NCI-H187 treated with DMSO at 0.1 percent for 48 hours (cell line): ENCODE measurements around the gene ACADSB.

ENCODE experiments used
- DNase-seq: peaks from one replicate; lab custom pipeline; 2025; lab: John Stamatoyannopoulos, UW

The ACADSB gene

GRCh38 chr10:123042708-123043408, 34.1 kb downstream of the ACADSB start:
- no peak for DNase-seq

DNA sequence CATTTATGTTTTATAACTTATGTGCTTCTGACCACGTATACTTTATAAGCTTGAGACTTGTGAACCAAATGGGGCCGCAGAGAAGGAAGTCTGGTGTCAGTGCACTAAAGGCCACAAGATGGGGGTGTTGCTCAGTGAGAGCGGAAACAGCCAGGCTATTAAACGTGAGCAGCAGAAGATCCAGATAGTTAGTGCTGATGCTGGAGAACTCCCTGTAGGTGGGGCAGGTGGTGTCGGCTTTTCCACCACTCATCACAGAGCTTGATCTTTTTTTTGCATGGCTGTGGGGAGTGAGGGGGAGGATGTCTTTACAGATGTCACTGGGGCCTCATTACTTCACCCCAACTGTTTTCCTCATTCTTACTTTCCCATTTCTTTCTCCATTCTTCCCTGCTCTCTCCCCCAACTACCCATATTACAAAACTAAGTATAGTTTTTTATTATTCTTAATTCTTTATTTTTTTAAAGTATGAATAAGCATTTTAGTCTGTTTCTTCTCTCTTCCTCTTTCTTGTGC, 34.7 kb downstream of the ACADSB start:
- peak; percentile 1 for DNase-seq

GRCh38 chr10:123044391-123044790, 35.6 kb downstream of the ACADSB start:
- DNase-seq, result no peak

- no peak for DNase-seq
Observed at GRCh38 chr10:123045961-123046731, 37.3 kb downstream of the ACADSB start.

- no peak for DNase-seq
Observed at GRCh38 chr10:123057968-123058367, 49.2 kb downstream of the ACADSB start.

- DNase-seq, result no peak
Observed at GRCh38 chr10:123061865-123062264, 53.1 kb downstream of the ACADSB start.

- no peak for DNase-seq
Observed at GRCh38 chr10:123062726-123063125, 53.9 kb downstream of the ACADSB start.

DNA sequence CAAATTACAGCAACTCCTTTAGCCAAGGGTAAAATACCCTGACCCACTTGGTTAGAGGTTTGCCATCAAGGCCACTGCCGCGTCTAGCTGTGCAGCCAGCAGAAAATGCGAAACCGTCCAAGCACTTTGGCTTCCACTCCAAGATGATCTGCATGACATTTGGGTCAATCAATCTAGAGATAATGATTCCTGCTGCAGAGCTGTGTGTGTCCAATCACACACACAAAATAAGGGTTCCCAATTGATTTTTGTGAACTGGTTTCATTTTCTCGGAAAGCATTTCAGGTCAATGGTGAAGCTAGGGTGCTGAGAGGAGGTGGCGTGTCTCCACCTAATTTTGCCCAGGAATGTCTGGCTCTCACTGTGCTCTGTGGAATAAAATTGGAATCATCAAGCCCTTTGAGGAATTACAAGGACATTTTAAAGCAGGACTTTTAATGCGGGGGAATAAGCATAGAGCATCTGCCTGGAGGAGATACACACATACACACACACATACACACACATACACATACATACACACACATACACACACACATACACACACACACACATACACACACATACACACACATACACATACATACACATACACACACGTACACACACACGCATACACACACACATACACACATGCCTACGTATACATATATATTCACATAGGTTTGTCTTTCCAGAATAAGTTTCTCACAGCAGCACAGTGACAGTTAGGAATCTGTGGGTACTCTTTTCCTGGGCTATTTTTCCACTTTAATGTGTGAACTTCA, 59.5 kb downstream of the ACADSB start:
- no peak for DNase-seq

GRCh38 chr10:123069246-123069986, 60.6 kb downstream of the ACADSB start:
- no peak for DNase-seq

DNA sequence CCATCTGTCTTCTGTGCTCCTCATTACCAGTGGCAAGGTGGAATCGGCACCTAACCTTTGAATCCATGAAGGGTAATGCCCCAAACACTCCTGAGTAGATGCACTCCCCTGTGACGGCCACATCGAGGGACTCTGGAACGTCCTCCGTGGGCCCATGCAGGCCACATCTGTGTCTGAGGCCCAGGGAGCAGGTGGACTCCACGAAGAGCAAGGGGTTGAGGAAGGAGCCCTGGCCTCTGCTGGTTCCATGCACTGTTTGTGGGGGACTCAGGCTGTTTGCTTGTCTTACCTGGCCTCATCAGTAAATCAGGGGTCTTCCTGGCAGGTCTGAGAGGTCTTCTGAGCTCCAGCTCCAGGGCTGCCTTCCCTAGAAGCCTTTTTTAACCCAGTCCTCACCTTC, 64.4 kb downstream of the ACADSB start:
- DNase-seq, result no peak

DNA sequence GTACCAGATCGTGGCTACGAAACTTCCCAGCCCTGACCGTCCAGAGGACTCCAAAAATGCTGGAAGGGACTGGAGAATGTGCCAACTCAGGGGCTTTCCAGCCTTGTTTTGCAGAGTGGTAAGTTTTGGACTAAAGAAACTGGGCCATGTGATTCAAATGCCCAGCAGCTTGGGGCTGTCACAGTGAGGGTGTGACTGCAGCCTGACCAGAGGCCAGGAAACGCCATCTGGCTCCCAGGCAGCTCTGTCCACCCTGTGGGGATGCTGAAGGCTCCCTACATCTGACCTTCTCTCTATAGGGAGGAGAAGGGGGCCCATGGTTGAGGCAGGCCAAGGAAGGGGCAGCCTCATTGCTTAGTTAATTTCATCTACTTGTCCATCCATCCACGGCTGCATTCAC, 65.4 kb downstream of the ACADSB start:
- no peak for DNase-seq

DNA sequence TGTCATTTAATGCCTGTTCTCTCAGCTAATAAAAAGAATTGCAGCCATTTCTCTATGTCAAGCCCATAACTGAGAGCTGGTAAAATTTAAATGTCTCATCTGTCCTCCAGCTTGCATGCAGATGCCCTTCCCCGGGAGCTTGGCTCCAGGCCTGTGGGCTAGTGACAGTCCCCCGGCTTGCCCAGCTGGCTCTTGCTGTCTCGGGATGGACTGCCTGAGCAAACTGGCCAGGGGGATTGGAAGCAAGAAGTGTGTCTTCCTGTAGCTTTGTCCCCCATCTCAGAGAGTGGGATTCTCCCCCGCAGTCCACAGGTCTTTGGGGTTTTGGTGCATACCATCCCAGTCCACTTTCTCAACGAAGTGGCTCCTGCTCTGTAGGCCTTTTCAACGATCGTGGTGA, 73.1 kb downstream of the ACADSB start:
- no peak for DNase-seq

GRCh38 chr10:123083811-123084210, 75.0 kb downstream of the ACADSB start:
- no peak for DNase-seq

DNA sequence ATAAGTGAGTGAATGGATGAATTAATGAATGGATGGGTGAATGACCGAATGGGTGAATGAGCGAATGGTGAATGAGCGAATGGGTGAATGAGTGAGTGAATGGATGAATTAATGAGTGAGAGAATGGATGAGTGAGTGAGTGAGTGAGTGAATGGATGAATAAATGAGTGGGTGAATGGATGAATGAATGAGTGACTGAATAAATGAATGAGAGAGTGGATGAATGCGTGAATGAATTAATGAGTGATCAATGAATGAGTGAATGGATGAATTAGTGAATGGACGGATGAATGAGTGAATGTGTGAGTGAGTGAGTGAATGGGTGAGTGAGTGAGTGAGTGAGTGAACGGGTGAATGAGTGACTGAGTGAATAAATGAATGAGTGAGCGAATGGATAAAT, 77.5 kb downstream of the ACADSB start:
- no peak for DNase-seq

DNA sequence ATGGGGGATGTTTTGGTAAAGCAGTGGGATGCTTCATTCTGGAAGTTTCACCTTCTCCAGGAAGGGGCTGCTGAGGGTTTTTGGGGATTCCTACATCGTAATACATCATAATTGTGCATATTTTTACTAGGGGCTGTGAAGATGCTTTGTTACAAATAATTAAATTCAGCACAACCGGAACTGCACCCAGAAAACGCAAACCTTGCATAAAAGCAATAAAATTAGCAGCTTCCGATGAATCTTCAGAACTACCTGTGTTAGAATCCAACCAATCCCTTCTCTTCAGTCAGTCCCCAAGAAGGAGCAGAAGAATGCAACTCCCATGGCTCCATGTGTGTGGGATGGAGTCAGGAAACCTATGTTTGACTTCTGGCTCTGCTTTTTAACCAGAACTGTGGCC, 78.5 kb downstream of the ACADSB start:
- DNase-seq, result no peak

DNA sequence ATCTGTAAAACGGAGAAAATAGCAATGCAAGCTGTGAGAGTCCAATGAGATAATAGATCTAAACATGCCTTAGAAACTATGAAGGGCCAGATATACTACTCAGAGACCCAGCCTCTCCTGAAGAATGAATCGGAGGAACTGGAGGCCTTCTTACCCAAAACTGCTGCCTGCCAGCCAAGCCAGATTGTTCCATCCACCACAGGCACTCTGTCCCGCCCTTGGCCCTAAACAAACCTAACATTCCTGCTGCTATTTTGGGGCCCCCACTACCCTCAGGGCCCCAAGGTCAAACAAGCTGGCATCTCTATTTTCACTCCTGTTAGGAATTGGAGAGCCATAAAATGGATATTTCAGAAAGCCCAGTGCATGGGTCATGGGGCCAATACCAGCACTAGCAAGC, 79.0 kb downstream of the ACADSB start:
- DNase-seq, result no peak

DNA sequence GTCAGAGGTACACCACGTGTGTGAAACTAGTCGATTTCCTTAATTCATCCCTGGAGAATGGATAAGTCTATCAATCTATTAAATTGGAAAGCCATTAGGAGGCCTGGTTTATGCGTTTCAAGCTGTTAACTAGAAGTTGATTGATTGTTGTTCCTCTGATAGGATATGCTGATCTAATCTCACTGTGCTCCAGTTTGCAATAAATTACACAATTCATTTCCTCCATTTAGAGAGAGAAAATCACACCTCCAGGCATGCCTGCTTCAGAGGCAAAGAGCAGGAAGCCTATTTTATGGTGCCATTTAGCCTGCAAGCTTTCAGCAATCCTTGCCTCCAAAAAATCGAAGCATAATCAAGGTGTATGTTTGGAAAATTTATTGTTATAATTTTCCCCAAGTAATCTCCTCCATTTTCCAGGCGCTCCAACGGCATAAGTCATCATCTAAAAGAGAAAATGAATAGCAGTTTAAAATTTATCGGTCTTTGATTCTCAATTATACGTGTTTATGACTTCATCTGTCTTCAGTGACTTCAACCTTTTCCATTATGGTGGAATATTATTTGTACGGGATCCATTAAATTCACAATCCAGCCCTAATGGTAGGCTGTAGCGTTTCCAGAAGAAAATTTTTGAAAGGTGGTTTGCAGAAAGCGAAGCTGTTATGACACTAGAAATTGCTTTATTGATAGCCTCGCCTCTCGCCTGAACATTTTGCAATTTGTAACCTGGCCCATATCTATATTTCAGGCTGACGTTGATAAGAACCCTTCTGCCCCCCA, 84.0 kb downstream of the ACADSB start:
- no peak for DNase-seq

DNA sequence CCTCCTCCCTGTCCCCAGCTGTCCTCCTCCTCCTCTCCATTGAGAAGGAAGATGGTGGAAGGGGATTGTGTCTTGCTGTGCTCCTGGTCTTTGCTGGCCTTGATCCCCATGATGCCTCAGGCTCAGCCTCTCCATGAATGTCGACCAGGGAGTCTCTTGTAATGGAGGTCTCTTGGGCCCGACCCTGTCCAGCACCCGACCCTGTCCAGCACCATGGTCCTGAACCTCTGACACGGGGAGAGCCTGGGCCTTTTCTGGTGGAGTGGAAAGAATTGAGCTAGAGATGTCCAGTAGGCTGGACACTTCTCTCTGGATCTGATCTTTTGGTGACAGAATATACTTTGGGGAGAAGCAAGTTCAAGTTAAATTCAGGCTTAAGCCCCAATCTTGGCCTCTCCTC, 84.7 kb downstream of the ACADSB start:
- DNase-seq, result no peak

GRCh38 chr10:123096452-123096851, 87.6 kb downstream of the ACADSB start:
- no peak for DNase-seq

- DNase-seq, result no peak
Observed at GRCh38 chr10:123097039-123097438, 88.2 kb downstream of the ACADSB start.
